ENCODE measurements around the gene KCNMA1.

KCNMA1 gene

DNA sequence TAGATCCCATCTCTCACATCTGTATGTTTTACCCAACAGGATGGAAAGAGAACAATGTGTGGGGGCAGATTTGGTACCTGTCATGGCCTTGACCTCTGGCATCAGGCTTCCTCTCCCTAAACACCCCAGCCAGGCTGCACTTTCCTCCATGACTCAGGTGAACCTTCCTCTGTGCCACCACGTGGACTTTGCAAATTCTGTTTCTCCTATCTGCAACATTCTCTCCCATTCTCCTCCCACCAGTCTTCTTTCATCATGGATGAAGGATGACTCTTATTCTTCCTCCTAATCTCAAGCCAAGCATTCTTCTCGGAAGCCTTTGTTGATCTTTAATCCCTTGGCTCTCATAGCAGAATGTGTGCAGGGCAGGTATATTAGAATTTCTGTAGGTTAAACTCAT is 355.4 kb downstream of the KCNMA1 start:
- Histone ChIP-seq H3K27ac (ENCODE audit: low read depth, low read length) (no peak overlapping the region), H2AFZ (ENCODE audit: low read depth, low read length, severe bottlenecking) (no peak overlapping the region), H3K79me2 (ENCODE audit: insufficient read depth, low read length) (no peaks in the 10 kb centered on the region), H4K20me1 (ENCODE audit: low read depth, low read length) (no peaks in the 10 kb centered on the region), H3K9me2 (replicated peaks; ENCODE audit: insufficient read depth, low read length) (no peaks in the 10 kb centered on the region), H3K9ac (ENCODE audit: low read length) (no peak overlapping the region), H3K36me3 (ENCODE audit: low read length) (no peaks in the 10 kb centered on the region), H3K27me3 (ENCODE audit: low read length) (0 out of 2 replicates have a peak, but pooled peaks cover 3% of the 10 kb centered on the region), H3K4me2 (ENCODE audit: low read depth, low read length, poor library complexity, severe bottlenecking) (no peak overlapping the region), H3K9me3 (ENCODE audit: insufficient read depth, low read length) (no peaks in the 10 kb centered on the region), H3K4me3 (ENCODE audit: insufficient read depth, low read length, poor library complexity, severe bottlenecking) (no peak overlapping the region), H3F3A (ENCODE audit: insufficient read depth) (no peaks in the 10 kb centered on the region)
- no peak for TF ChIP-seq EZH2phosphoT487 (conservative IDR thresholded peaks at IDR 0.05; ENCODE audit: low read length)

DNA sequence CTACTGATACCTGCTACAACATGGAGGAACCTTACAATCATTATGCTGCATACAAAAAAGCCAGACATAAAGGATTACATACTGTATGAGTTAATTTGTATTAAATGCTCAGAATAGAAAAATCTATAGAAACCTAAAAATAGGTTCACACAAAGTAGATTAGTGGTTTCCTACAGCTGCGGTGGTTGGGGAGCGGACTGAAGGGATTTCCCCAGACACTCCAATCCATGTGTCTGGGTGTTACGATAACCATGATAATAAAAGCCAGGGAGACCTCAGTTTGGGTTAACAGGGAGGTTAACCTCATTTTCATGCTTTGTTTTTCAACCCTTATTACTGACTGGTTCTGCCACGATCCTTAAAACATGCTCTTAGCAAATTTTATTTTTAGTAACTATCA is 355.9 kb downstream of the KCNMA1 start:
- Histone ChIP-seq H3F3A (ENCODE audit: insufficient read depth) (no peaks in the 10 kb centered on the region), H3K79me2 (ENCODE audit: insufficient read depth, low read length) (no peaks in the 10 kb centered on the region), H3K9ac (ENCODE audit: low read length) (no peak overlapping the region), H3K4me2 (ENCODE audit: low read depth, low read length, poor library complexity, severe bottlenecking) (no peak overlapping the region), H3K27me3 (ENCODE audit: low read length) (0 out of 2 replicates have a peak, but pooled peaks cover 3% of the 10 kb centered on the region), H2AFZ (ENCODE audit: low read depth, low read length, severe bottlenecking) (no peak overlapping the region), H3K9me3 (ENCODE audit: insufficient read depth, low read length) (no peaks in the 10 kb centered on the region), H3K27ac (ENCODE audit: low read depth, low read length) (no peak overlapping the region), H3K36me3 (ENCODE audit: low read length) (no peaks in the 10 kb centered on the region), H3K4me3 (ENCODE audit: insufficient read depth, low read length, poor library complexity, severe bottlenecking) (no peak overlapping the region), H3K9me2 (replicated peaks; ENCODE audit: insufficient read depth, low read length) (no peaks in the 10 kb centered on the region), H4K20me1 (ENCODE audit: low read depth, low read length) (no peaks in the 10 kb centered on the region)
- TF ChIP-seq, protein P1, sequence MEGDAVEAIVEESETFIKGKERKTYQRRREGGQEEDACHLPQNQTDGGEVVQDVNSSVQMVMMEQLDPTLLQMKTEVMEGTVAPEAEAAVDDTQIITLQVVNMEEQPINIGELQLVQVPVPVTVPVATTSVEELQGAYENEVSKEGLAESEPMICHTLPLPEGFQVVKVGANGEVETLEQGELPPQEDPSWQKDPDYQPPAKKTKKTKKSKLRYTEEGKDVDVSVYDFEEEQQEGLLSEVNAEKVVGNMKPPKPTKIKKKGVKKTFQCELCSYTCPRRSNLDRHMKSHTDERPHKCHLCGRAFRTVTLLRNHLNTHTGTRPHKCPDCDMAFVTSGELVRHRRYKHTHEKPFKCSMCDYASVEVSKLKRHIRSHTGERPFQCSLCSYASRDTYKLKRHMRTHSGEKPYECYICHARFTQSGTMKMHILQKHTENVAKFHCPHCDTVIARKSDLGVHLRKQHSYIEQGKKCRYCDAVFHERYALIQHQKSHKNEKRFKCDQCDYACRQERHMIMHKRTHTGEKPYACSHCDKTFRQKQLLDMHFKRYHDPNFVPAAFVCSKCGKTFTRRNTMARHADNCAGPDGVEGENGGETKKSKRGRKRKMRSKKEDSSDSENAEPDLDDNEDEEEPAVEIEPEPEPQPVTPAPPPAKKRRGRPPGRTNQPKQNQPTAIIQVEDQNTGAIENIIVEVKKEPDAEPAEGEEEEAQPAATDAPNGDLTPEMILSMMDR (IDR thresholded peaks at IDR 0.05; ENCODE audit: insufficient read depth, low read length, poor library complexity, severe bottlenecking) = no peak
- no peak for TF ChIP-seq EZH2phosphoT487 (conservative IDR thresholded peaks at IDR 0.05; ENCODE audit: low read length)

DNA sequence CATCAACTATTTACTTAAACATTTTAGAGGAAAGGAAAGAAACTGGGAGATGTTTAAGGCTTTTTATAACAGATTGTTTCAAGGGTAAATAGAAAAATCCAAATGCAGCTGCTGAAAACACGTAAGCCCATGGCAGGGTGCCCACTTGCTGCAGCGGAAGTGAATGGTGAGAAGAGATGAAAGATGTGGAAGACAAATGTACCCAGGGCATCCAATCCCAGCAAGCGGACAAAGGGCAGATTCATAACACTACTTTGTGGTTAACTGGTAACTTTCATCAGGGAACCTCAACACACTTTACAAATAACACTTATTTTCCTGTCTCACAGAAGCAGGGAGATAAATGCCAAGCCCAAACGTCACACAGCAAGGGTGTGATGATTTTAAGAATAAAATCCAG is 358.4 kb downstream of the KCNMA1 start:
- Histone ChIP-seq H3K9ac (ENCODE audit: low read length) (no peak overlapping the region), H3K4me3 (ENCODE audit: insufficient read depth, low read length, poor library complexity, severe bottlenecking) (no peak overlapping the region), H4K20me1 (ENCODE audit: low read depth, low read length) (no peaks in the 10 kb centered on the region), H3K36me3 (ENCODE audit: low read length) (no peaks in the 10 kb centered on the region), H2AFZ (ENCODE audit: low read depth, low read length, severe bottlenecking) (no peak overlapping the region), H3K27ac (ENCODE audit: low read depth, low read length) (no peak overlapping the region), H3K9me2 (replicated peaks; ENCODE audit: insufficient read depth, low read length) (no peaks in the 10 kb centered on the region), H3K4me2 (ENCODE audit: low read depth, low read length, poor library complexity, severe bottlenecking) (no peak overlapping the region), H3F3A (ENCODE audit: insufficient read depth) (no peaks in the 10 kb centered on the region), H3K79me2 (ENCODE audit: insufficient read depth, low read length) (no peaks in the 10 kb centered on the region), H3K27me3 (ENCODE audit: low read length) (0 out of 2 replicates have a peak, but pooled peaks cover 3% of the 10 kb centered on the region), H3K9me3 (ENCODE audit: insufficient read depth, low read length) (no peaks in the 10 kb centered on the region)
- TF ChIP-seq, protein P1 (IDR thresholded peaks at IDR 0.05; ENCODE audit: insufficient read depth, low read length, poor library complexity, severe bottlenecking) = no peak

DNA sequence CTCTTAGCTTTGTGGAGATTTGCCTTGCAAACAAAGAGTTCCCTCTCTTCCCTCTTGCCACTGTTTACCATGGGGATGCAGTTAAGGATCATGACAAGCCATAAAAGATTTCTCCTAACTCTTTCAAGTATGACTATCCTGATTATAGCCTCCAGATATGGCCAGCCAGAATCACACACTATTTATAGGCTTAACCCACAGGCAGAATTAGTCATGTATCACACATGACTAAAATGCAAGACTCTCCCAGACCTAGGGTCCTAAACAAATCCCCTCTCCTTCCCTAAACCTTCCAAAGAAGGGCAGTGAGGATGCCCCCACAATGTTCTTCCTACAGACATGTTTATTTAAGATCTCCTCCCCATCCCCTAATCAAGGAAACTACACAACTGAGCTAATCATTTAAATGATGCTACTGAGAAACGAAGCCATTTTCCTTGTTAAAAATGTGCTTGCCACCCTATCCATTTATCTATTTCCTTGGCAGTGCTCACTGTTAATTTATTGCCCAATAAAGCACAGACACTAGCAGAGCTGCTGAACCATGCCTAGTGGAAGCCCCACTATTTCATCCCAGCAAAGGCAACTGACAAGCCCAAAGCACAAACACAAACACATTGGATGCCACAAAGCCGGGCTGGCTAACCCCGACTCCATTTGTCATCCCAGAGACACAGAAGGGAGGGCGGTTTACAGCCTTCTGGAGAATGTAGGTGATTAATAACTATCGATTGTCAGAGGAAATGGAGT is 363.4 kb downstream of the KCNMA1 start:
- Histone ChIP-seq H4K20me1 (ENCODE audit: low read depth, low read length) (no peaks in the 10 kb centered on the region), H3F3A (ENCODE audit: insufficient read depth) (no peaks in the 10 kb centered on the region), H3K4me3 (ENCODE audit: insufficient read depth, low read length, poor library complexity, severe bottlenecking) (no peak overlapping the region), H3K79me2 (ENCODE audit: insufficient read depth, low read length) (no peaks in the 10 kb centered on the region), H3K27ac (ENCODE audit: low read depth, low read length) (no peak overlapping the region), H3K36me3 (ENCODE audit: low read length) (no peaks in the 10 kb centered on the region), H3K4me2 (ENCODE audit: low read depth, low read length, poor library complexity, severe bottlenecking) (no peak overlapping the region), H3K9me2 (replicated peaks; ENCODE audit: insufficient read depth, low read length) (no peaks in the 10 kb centered on the region), H3K9me3 (ENCODE audit: insufficient read depth, low read length) (no peaks in the 10 kb centered on the region), H3K27me3 (ENCODE audit: low read length) (0 out of 2 replicates have a peak, but pooled peaks cover 2% of the 10 kb centered on the region), H3K9ac (ENCODE audit: low read length) (no peak overlapping the region), H2AFZ (ENCODE audit: low read depth, low read length, severe bottlenecking) (no peak overlapping the region)
- TF ChIP-seq EZH2phosphoT487 (conservative IDR thresholded peaks at IDR 0.05; ENCODE audit: low read length) = no peak
- TF ChIP-seq, protein P1 (IDR thresholded peaks at IDR 0.05; ENCODE audit: insufficient read depth, low read length, poor library complexity, severe bottlenecking) = no peak

Measured in SU-DHL-6 (cell line).